Thyroid gland (tissue), 4 donors: ENCODE measurements around the gene RNF166. TPM values are rescaled to one million over a fixed set of nuclear protein-coding genes. Genes with fewer than 3 reads are reported as not detected.

Experiments
- DNase-seq, 2 donors: peaks; one replicate each; pipeline ENCODE4 v3.0.0-alpha.2; 2019
- H3K27ac ChIP-seq, 3 donors: fragments of 200-600 bp; sonication (generic); 1 replicate in 2 of 3; 2 replicates in 1 of 3; pipeline ENCODE4 v1.5.1; 2016 to 2019; ENCODE audit warnings: mild to moderate bottlenecking in 1 of 3, moderate library complexity in 1 of 3
- H3K27me3 ChIP-seq: fragments of 200-600 bp; sonication (generic); one replicate; pipeline ENCODE4 v1.5.1; 2019
- H3K36me3 ChIP-seq, 2 donors: fragments of 200-600 bp; sonication (generic); one replicate each; pipeline ENCODE4 v1.5.1; 2016 to 2019
- H3K4me1 ChIP-seq, 2 donors: fragments of 200-600 bp; sonication (generic); one replicate each; pipeline ENCODE4 v1.5.1; 2017 to 2019
- H3K4me3 ChIP-seq, 3 donors: fragments of 200-600 bp; sonication (generic); replicated peaks in 1 of 3; 1 replicate in 2 of 3; 2 replicates in 1 of 3; pipeline ENCODE4 v1.5.1; 2016; ENCODE audit warnings: mild to moderate bottlenecking in 1 of 3
- H3K9me3 ChIP-seq: fragments of 200-600 bp; sonication (generic); one replicate; pipeline ENCODE4 v1.5.1; 2017
- CTCF ChIP-seq, 6 experiments: fragments of 200-600 bp in 3 of 6; fragments of 450-650 bp in 3 of 6; sonication (generic) in 3 of 6; IDR thresholded peaks; one replicate each; pipeline ENCODE4 v1.5.1; 2016 to 2019; ENCODE audit warnings: antibody characterized with exemption in 6 of 6, mild to moderate bottlenecking in 2 of 6, inconsistent platforms in 1 of 6, moderate library complexity in 1 of 6
- POLR2A ChIP-seq, 2 donors: fragments of 450-650 bp; IDR thresholded peaks; one replicate each; pipeline ENCODE4 v1.6.1; 2017; ENCODE audit warnings: antibody characterized with exemption in 2 of 2, mild to moderate bottlenecking in 2 of 2, moderate library complexity in 1 of 2
- WGBS, 2 donors: methylation state at CpG; one replicate each; pipeline ENCODE4 v1.1.5; 2017; 5-methylcytosine and 5-hydroxymethylcytosine counted together
- intact Hi-C: fragments of 100-400 bp; cut with DNase I; formaldehyde crosslinking; loops from one replicate; pipeline ENCODE4 v1.15.1; 2023
- total RNA-seq, 4 donors: library from RNA; depleted of rRNA; stranded (reverse); fragments of >200 nt; gene quantifications; one replicate each; pipeline ENCODE4 v1.2.3, GENCODE V29; 2016

The RNF166 gene
- total RNA-seq, 4 donors from 2014 or later = 12.5 to 26.8 (median 19.1) TPM

GRCh38 chr16:88753191-88753590 lies 47.0 kb upstream of the RNF166 start:
- Histone ChIP-seq H3K9me3 (no peaks in the 10 kb centered on the region), H3K27ac (no peak overlapping the region), H3K36me3 (no peaks in the 10 kb centered on the region), H3K4me3 (no peak overlapping the region), H3K4me1 (peaks cover 4 to 7% of the 10 kb centered on the region in 2 donors), H3K27me3 (no peaks in the 10 kb centered on the region)
- TF ChIP-seq CTCF (IDR thresholded peaks at IDR 0.05) = no peak
- no peak for TF ChIP-seq POLR2A (IDR thresholded peaks at IDR 0.05)
- no CpG with 5 or more reads among the region's 13 CpGs for WGBS, 2 donors
- no peak for DNase-seq
- intact Hi-C loops = no loop called here

- 84 to 90% methylated on average over 12 to 15 of the region's 16 CpGs for WGBS, 2 donors
- TF ChIP-seq CTCF (IDR thresholded peaks at IDR 0.05) (no peak), POLR2A (IDR thresholded peaks at IDR 0.05) (no peak)
- intact Hi-C loops = no loop called here
- no peaks in the 10 kb centered on the region for H3K36me3 ChIP-seq
- no peaks in the 10 kb centered on the region for H3K27me3 ChIP-seq
- H3K27ac ChIP-seq = no peak overlapping the region
- H3K4me3 ChIP-seq = no peak overlapping the region
- H3K9me3 ChIP-seq = no peaks in the 10 kb centered on the region
- H3K4me1 ChIP-seq = no peaks in the 10 kb centered on the region
- no peak for DNase-seq
Observed at GRCh38 chr16:88752386-88753002, 46.3 kb upstream of the RNF166 start.

- Histone ChIP-seq H3K36me3 (no peaks in the 10 kb centered on the region), H3K9me3 (no peaks in the 10 kb centered on the region), H3K4me1 (peaks cover 0 to 11% of the 10 kb centered on the region in 2 donors), H3K27ac (no peak overlapping the region), H3K27me3 (no peaks in the 10 kb centered on the region), H3K4me3 (no peak overlapping the region)
- DNase-seq = no peak
- intact Hi-C loops = no loop called here
- no peak for TF ChIP-seq CTCF (IDR thresholded peaks at IDR 0.05)
- no peak for TF ChIP-seq POLR2A (IDR thresholded peaks at IDR 0.05)
- WGBS, 2 donors = 84 to 91% methylated on average over 6 to 10 of the region's 12 CpGs
Observed at GRCh38 chr16:88750854-88751253, 44.6 kb upstream of the RNF166 start.

- no peak for TF ChIP-seq POLR2A (IDR thresholded peaks at IDR 0.05)
- TF ChIP-seq CTCF (IDR thresholded peaks at IDR 0.05) = no peak
- intact Hi-C loops = no loop called here
- H3K27me3 ChIP-seq = no peaks in the 10 kb centered on the region
- H3K36me3 ChIP-seq = no peaks in the 10 kb centered on the region
- 95 to 98% methylated on average over 16 to 26 of the region's 26 CpGs for WGBS, 2 donors
- DNase-seq = no peak
- no peaks in the 10 kb centered on the region for H3K9me3 ChIP-seq
- H3K4me1 ChIP-seq = peaks cover 0 to 19% of the 10 kb centered on the region in 2 donors
- no peak overlapping the region for H3K27ac ChIP-seq
- no peak overlapping the region for H3K4me3 ChIP-seq
Observed at GRCh38 chr16:88749358-88749757, 43.1 kb upstream of the RNF166 start.

GRCh38 chr16:88748364-88748763 lies 42.2 kb upstream of the RNF166 start:
- Histone ChIP-seq H3K4me3 (no peak overlapping the region), H3K9me3 (no peaks in the 10 kb centered on the region), H3K27me3 (no peaks in the 10 kb centered on the region), H3K4me1 (peaks cover 0 to 26% of the 10 kb centered on the region in 2 donors), H3K27ac (no peak overlapping the region), H3K36me3 (no peaks in the 10 kb centered on the region)
- WGBS, 2 donors = 93 to 95% methylated on average over 3 to 11 of the region's 12 CpGs
- no peak for DNase-seq
- TF ChIP-seq POLR2A (IDR thresholded peaks at IDR 0.05) (no peak), CTCF (IDR thresholded peaks at IDR 0.05) (no peak)
- intact Hi-C loops = no loop called here
